H9 (cell line): Measurements from ENCODE around the gene CD200. TPM values are rescaled to one million over a fixed set of nuclear protein-coding genes. Genes with fewer than 3 reads are reported as not detected.

Experiments used
- DNase-seq: peaks from one replicate; pipeline ENCODE4 v3.0.0-alpha.2; 2017
- H2AFZ ChIP-seq: one replicate; pipeline ENCODE4 v1.6.1; 2013; ENCODE audit warnings: mild to moderate bottlenecking, low read length, control low read depth, moderate library complexity
- H2AK5ac ChIP-seq: 2 replicates; pipeline ENCODE4 v1.6.1; 2013; ENCODE audit warnings: low read length, control low read depth, mixed read lengths; ENCODE audit not compliant: insufficient read length
- H2BK120ac ChIP-seq: one replicate; pipeline ENCODE4 v1.6.1; 2013; ENCODE audit warnings: low read depth, mild to moderate bottlenecking, low read length, control low read depth, inconsistent platforms; ENCODE audit not compliant: poor library complexity, severe bottlenecking
- H2BK12ac ChIP-seq: 2 replicates; pipeline ENCODE4 v1.6.1; 2013; ENCODE audit warnings: low read length, control low read depth, mixed read lengths, low read depth; ENCODE audit not compliant: insufficient read length
- H2BK15ac ChIP-seq: 2 replicates; pipeline ENCODE4 v1.6.1; 2013; ENCODE audit warnings: low read depth, low read length, control low read depth
- H2BK20ac ChIP-seq: one replicate; pipeline ENCODE4 v1.6.1; 2013; ENCODE audit warnings: low read depth, mild to moderate bottlenecking, low read length, control low read depth, inconsistent platforms; ENCODE audit not compliant: poor library complexity, severe bottlenecking
- H2BK5ac ChIP-seq: 2 replicates; pipeline ENCODE4 v1.6.1; 2013; ENCODE audit warnings: low read length, control low read depth, mixed read lengths; ENCODE audit not compliant: insufficient read length
- H3K14ac ChIP-seq: 2 replicates; pipeline ENCODE4 v1.6.1; 2013; ENCODE audit warnings: low read length, control low read depth; ENCODE audit not compliant: insufficient read depth
- H3K18ac ChIP-seq: 2 replicates; pipeline ENCODE4 v1.6.1; 2013; ENCODE audit warnings: low read depth, mild to moderate bottlenecking, mixed read lengths, low read length, control low read depth; ENCODE audit not compliant: insufficient read length
- H3K23ac ChIP-seq: 2 replicates; pipeline ENCODE4 v1.6.1; 2013; ENCODE audit warnings: low read length, control low read depth, mixed read lengths, low read depth; ENCODE audit not compliant: insufficient read length
- H3K23me2 ChIP-seq: 2 replicates; pipeline ENCODE4 v1.6.1; 2013; ENCODE audit warnings: low read depth, mild to moderate bottlenecking, mixed read lengths, low read length, control low read depth; ENCODE audit not compliant: insufficient read length, poor library complexity, severe bottlenecking
- H3K27ac ChIP-seq: 2 replicates; pipeline ENCODE4 v1.5.1; 2013; ENCODE audit warnings: low read length, control low read depth, mixed read lengths, low read depth; ENCODE audit not compliant: insufficient read length
- H3K27me3 ChIP-seq: 2 replicates; pipeline ENCODE4 v1.6.1; 2013; ENCODE audit warnings: low read length, control low read depth, inconsistent platforms; ENCODE audit not compliant: insufficient read depth
- H3K4ac ChIP-seq: 2 replicates; pipeline ENCODE4 v1.6.1; 2013; ENCODE audit warnings: low read depth, mild to moderate bottlenecking, control low read depth, inconsistent platforms, low read length, moderate library complexity
- H3K4me1 ChIP-seq: 2 replicates; pipeline ENCODE4 v1.6.1; 2013; ENCODE audit warnings: low read length, control low read depth, inconsistent platforms; ENCODE audit not compliant: insufficient read depth
- H3K4me2 ChIP-seq: 2 replicates; pipeline ENCODE4 v1.6.1; 2013; ENCODE audit warnings: low read length, control low read depth, mixed read lengths; ENCODE audit not compliant: insufficient read length, insufficient read depth
- H3K56ac ChIP-seq: 2 replicates; pipeline ENCODE4 v1.6.1; 2013; ENCODE audit warnings: low read depth, mild to moderate bottlenecking, mixed read lengths, low read length, control low read depth; ENCODE audit not compliant: insufficient read length
- H3K79me1 ChIP-seq: 2 replicates; pipeline ENCODE4 v1.6.1; 2013; ENCODE audit warnings: low read depth, mild to moderate bottlenecking, moderate library complexity, low read length, control low read depth, inconsistent platforms; ENCODE audit not compliant: insufficient read depth, poor library complexity, severe bottlenecking
- H3K79me2 ChIP-seq: 2 replicates; pipeline ENCODE4 v1.6.1; 2013; ENCODE audit warnings: low read length, control low read depth, inconsistent platforms; ENCODE audit not compliant: insufficient read depth
- H3K9ac ChIP-seq: 2 replicates; pipeline ENCODE4 v1.6.1; 2013; ENCODE audit warnings: low read length, control low read depth, mixed read lengths; ENCODE audit not compliant: insufficient read length; ENCODE audit errors: extremely low read depth
- H3K9me3 ChIP-seq: one replicate; pipeline ENCODE4 v1.6.1; 2013; ENCODE audit warnings: low read depth, low read length, inconsistent platforms; ENCODE audit not compliant: control insufficient read depth
- H3T11ph ChIP-seq: one replicate; pipeline ENCODE4 v1.6.1; 2013; ENCODE audit warnings: mild to moderate bottlenecking, low read length, control low read depth, inconsistent platforms
- H4K20me1 ChIP-seq: one replicate; pipeline ENCODE4 v1.6.1; 2013; ENCODE audit not compliant: control insufficient read depth, insufficient read length, insufficient read depth
- H4K5ac ChIP-seq: 2 replicates; pipeline ENCODE4 v1.6.1; 2013; ENCODE audit warnings: low read depth, mild to moderate bottlenecking, mixed read lengths, low read length, control low read depth; ENCODE audit not compliant: insufficient read length
- H4K8ac ChIP-seq: replicated peaks from 2 replicates; pipeline ENCODE4 v1.6.1; 2013; ENCODE audit warnings: low read length, control low read depth, mixed read lengths, low read depth; ENCODE audit not compliant: insufficient read length
- H4K91ac ChIP-seq: 2 replicates; pipeline ENCODE4 v1.6.1; 2013; ENCODE audit warnings: low read depth, mild to moderate bottlenecking, moderate library complexity, mixed read lengths, low read length, control low read depth; ENCODE audit not compliant: insufficient read length
- H3K27ac Mint-ChIP-seq, 3 experiments: 2 replicates in 2 of 3; 3 replicates in 1 of 3; pipeline ENCODE4 v1.8.0; 2020 to 2021; ENCODE audit warnings: mixed read lengths in 3 of 3, mild to moderate bottlenecking in 1 of 3, moderate library complexity in 1 of 3
- H3K27me3 Mint-ChIP-seq: 2 replicates; pipeline ENCODE4 v1.8.0; 2021; ENCODE audit warnings: low read depth, mild to moderate bottlenecking, moderate library complexity, mixed read lengths
- H3K36me3 Mint-ChIP-seq, 3 experiments: 2 replicates in 2 of 3; 3 replicates in 1 of 3; pipeline ENCODE4 v1.8.0; 2020 to 2021; ENCODE audit warnings: low read depth in 3 of 3, mixed read lengths in 3 of 3; ENCODE audit not compliant: insufficient read depth in 1 of 3
- H3K4me1 Mint-ChIP-seq, 2 experiments: 2 replicates each; pipeline ENCODE4 v1.8.0; 2020; ENCODE audit warnings: mixed read lengths in 2 of 2
- H3K4me3 Mint-ChIP-seq, 2 experiments: 2 replicates in 1 of 2; 3 replicates in 1 of 2; pipeline ENCODE4 v1.8.0; 2020 to 2021; ENCODE audit warnings: mild to moderate bottlenecking in 2 of 2, mixed read lengths in 2 of 2, moderate library complexity in 1 of 2
- H3K9me3 Mint-ChIP-seq, 2 experiments: 2 replicates in 1 of 2; 3 replicates in 1 of 2; pipeline ENCODE4 v1.8.0; 2020; ENCODE audit warnings: mild to moderate bottlenecking in 2 of 2, mixed read lengths in 2 of 2, moderate library complexity in 1 of 2
- WGBS: extraction: QIAGEN DNeasy Blood & Tissue Kit; methylation state at CpG from one replicate; pipeline ENCODE4 v1.1.7; 2013; ENCODE audit warnings: missing lambda C conversion rate, low lambda C conversion rate, mixed read lengths; ENCODE audit not compliant: insufficient read length; ENCODE audit errors: extremely low coverage; 5-methylcytosine and 5-hydroxymethylcytosine counted together
- total RNA-seq: library from RNA; stranded (reverse); gene quantifications from 2 replicates; pipeline ENCODE4 v1.2.1, GENCODE V29; 2021
- TF ChIP-seq, protein P1 (sequence below): fragments of 200-600 bp; sonication (generic); conservative IDR thresholded peaks from 3 replicates; pipeline ENCODE4 v1.8.0; 2021; ENCODE audit warnings: antibody characterized with exemption, mild to moderate bottlenecking

The CD200 gene
- total RNA-seq, 1 experiment from 2014 or later, result 51.6 TPM

DNA sequence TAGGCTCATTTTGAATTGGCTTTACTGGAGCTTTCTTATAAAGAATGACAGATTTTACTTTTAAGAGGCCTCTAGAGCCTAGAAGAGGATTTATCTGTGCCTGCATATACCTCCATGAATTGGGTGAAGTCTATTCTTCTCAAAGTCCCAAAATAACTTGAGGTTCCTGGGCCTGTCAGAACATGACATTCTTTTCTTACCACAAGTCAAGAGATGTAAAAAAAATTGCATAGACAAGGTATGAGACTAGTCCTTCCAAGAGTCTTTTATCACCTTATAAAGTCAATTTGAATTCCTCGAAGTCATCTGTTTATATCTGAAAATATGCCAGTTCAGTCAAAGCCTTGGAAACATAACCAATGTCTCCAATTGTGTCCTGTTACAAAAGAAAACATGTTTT, 17.2 kb upstream of the CD200 start:
- Histone ChIP-seq H4K5ac (no peak overlapping the region), H2AK5ac (no peak overlapping the region), H2BK5ac (no peak overlapping the region), H3T11ph (no peak overlapping the region), H3K27ac (no peak overlapping the region), H3K18ac (no peak overlapping the region), H3K9me3 (peaks cover 4% of the 10 kb centered on the region), H3K4me2 (no peak overlapping the region), H3K79me1 (no peaks in the 10 kb centered on the region), H2BK20ac (no peak overlapping the region), H3K23me2 (no peaks in the 10 kb centered on the region), H4K91ac (no peak overlapping the region), H3K79me2 (no peaks in the 10 kb centered on the region), H3K4ac (no peak overlapping the region), H3K14ac (no peak overlapping the region), H2BK120ac (no peak overlapping the region), H4K8ac (no peak overlapping the region), H2BK15ac (no peak overlapping the region), H3K56ac (no peak overlapping the region), H2BK12ac (no peak overlapping the region), H3K23ac (no peak overlapping the region), H3K4me1 (peaks cover 2% of the 10 kb centered on the region; the same call in 1 of the 2 replicates), H4K20me1 (no peaks in the 10 kb centered on the region), H2AFZ (no peak overlapping the region), H3K9ac (no peak overlapping the region), H3K27me3 (no peaks in the 10 kb centered on the region)
- TF ChIP-seq, protein P1, sequence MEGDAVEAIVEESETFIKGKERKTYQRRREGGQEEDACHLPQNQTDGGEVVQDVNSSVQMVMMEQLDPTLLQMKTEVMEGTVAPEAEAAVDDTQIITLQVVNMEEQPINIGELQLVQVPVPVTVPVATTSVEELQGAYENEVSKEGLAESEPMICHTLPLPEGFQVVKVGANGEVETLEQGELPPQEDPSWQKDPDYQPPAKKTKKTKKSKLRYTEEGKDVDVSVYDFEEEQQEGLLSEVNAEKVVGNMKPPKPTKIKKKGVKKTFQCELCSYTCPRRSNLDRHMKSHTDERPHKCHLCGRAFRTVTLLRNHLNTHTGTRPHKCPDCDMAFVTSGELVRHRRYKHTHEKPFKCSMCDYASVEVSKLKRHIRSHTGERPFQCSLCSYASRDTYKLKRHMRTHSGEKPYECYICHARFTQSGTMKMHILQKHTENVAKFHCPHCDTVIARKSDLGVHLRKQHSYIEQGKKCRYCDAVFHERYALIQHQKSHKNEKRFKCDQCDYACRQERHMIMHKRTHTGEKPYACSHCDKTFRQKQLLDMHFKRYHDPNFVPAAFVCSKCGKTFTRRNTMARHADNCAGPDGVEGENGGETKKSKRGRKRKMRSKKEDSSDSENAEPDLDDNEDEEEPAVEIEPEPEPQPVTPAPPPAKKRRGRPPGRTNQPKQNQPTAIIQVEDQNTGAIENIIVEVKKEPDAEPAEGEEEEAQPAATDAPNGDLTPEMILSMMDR, result no peak
- Mint-ChIP-seq H3K9me3 (peaks cover 26 to 33% of the 10 kb centered on the region in 2 experiments), H3K4me1 (peaks cover 28 to 29% of the 10 kb centered on the region in 2 experiments), H3K36me3 (peaks cover 22 to 42% (median 28%) of the 10 kb centered on the region in 3 experiments), H3K27ac (no peak overlapping the region), H3K4me3 (no peak overlapping the region), H3K27me3 (no peaks in the 10 kb centered on the region)
- DNase-seq, result no peak
- no CpG with 5 or more reads among the region's 1 CpG for WGBS
